GM15510 (cell line): ENCODE data around the gene THNSL1.

Source experiments
- POLR2A ChIP-seq: IDR thresholded peaks from 3 replicates; pipeline ENCODE4 v1.6.1; 2011; ENCODE audit warnings: borderline replicate concordance; ENCODE audit not compliant: insufficient read length; ENCODE audit errors: extremely low read depth

THNSL1 gene

DNA sequence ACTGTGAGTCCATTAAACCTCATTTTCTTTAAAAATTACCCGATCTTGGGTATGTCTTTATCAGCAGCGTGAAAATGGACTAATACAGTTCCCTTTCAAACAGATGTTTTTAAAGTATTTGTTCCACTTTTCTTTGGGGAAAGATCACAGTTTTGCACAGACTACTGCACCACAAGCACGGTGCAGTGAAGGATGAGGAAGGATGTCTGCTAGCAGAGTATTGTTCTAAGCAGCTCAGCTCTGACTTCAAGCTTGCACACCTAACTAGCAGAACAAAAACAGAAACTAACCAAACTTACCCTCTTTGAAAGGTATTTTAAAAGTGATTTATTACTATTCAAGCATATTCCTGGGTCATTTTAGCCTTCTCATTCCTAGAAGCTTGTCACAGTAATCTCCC, 20.0 kb downstream of the THNSL1 start:
- no peak for TF ChIP-seq POLR2A

DNA sequence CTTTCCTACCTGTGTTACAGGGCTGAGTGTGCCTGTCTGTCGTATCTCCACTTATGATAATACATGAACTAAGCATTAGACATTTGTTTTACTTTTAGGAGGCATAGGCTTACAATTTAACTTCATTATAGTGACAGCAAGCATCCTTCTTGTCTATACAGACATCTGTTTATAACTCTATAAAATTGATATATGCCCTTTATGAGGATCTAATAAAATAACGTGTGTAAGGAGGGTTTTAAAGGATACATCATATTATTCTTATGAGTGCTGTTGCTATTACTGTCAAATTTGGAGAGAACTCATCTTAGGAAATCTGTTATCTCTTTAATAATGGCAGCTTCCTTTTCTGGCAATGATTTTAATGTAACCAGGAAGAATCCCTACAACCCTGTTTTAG, 21.9 kb downstream of the THNSL1 start:
- TF ChIP-seq POLR2A: no peak

DNA sequence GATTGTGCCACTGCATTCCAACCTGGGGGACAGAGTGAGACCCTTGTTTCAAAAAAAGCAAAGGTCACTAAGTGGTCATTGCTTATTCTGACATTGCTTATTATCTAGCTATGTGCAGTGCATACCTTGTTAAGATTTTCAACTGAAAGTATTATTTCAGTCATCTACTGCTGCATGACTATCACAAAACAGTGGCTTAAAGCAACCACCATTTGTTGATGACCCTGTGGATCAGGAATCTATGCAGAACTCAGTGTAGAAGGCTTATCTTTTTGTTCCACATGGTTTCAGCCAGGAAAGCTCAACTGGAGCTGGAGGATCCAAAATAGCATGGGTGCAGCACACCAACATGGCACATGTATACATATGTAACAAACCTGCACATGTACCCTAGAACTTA, 23.1 kb downstream of the THNSL1 start:
- no peak for TF ChIP-seq POLR2A

DNA sequence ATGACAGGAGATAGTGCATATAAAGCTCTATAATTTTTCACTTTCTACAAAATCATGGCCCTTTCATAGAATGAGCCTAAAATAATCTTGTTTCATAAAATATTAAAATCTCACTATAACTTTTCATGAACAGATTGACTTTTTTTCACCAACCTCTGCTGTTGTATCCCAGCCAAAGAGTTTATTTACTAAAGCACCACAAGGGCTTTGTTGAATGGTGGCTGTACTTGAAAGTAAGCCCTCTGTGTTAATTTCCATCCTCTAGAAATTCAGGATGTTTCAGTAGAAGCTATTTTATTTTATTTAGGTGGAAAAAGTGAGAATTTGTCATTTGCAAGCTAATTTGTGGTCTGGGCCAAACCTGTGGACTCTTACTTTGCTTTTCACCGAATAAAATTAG, 30.2 kb downstream of the THNSL1 start:
- no peak for TF ChIP-seq POLR2A

DNA sequence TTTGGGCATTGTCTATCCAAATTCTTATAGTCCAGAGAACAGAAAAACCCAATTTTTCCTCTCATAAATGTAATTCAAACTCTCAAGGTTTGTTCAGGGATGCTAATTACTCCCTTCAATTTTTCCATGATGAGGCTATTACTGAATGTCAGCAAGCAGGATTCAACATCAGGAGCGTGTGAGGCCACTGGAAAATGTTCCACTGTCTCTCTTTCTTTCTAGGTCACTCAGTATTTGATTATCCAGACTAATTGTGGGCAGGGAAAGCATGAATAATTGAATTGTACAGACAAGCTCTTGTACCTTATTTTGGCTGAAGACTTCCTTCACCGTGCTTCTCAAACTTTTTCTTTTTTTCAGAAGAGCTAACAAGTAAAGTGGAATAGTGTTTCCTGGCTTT, 30.7 kb downstream of the THNSL1 start:
- no peak for TF ChIP-seq POLR2A

DNA sequence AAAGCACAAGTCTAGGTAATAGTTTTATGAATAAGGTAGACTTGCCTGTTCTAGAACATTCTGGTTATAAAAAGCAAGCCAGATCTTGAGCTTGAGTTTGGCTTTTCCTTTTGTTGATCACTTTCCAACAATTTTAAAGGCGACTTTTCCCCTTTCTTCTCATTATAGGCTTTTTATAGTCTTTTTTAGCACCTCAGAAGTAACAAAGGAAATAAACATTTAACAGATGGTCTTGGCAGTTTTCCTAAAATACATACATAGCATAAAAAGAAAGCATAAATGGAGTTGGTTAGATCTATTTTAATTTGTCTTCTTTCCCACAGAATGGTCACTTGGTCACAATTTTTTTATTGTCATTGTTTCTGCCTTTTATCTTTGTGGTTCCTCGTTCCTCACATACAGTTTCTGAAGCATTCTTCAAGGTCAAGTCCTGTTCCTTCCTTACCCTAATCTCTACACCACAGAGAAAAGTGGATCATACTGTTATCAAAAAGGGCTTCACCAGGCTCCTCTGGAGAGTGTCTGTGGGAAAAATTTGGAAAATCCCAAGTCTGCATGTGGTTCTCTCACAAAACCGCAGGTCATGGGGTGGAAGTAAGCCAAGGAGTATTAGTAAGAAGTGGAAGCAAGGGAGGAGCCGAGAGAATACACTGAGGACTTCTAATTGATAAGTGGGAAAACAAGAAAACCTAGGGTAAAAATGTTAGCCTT, 31.3 kb downstream of the THNSL1 start:
- TF ChIP-seq POLR2A: no peak

DNA sequence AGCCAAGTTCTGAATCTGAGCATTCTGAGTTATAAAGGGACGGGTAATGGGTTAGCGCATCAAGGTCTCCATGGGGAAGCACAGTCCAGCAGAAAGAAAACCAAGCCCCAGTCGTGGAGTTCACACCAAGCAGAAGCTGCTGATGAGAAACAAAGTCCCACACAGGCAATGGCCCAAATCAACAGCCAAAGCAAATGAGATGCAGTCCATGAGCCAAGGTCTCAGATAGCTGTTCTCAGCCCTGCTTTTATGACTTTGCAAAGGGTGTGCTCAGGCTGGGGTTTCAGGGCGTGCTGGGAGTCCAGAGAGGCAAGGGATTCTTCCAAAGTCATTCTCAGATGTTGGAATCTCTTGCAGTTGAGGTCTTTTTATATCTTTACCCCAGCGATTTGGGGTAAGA, 32.0 kb downstream of the THNSL1 start:
- TF ChIP-seq POLR2A: no peak

DNA sequence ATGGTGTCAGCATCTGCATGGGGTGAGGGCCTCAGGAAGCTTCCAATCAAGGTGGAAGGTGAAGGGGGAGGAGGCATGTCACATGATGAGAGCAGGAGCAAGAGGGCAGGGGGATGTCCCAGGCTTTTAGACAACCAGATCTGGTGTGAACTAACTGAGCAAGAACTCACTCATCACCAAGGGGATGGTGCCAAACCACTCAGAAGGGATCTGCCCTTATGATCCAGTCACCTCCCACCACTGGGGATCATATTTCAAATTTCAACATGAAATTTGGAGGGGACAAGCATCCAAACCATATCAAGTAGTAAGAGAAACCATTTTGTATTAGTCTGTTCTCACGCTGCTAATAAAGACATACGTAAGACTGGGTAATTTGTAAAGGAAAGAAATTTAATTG, 33.6 kb downstream of the THNSL1 start:
- TF ChIP-seq POLR2A: no peak

DNA sequence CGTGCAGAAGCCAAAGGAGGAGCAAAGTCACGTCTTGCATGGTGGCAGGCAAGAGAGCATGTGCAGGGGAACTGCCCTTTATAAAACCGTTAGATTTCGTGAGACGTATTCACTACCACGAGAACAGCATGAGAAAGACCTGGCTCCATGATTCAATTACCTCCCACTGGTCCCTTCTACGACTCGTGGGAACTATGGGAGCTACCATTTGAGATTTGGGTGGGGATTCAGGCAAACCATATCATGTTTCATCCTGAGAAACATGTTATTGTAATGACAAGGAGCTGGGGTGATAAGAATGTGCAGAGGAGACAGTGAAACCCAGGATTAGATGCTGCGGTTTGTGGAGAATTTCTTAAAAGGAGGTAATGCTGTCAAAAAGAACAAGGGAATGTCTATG, 34.0 kb downstream of the THNSL1 start:
- no peak for TF ChIP-seq POLR2A

DNA sequence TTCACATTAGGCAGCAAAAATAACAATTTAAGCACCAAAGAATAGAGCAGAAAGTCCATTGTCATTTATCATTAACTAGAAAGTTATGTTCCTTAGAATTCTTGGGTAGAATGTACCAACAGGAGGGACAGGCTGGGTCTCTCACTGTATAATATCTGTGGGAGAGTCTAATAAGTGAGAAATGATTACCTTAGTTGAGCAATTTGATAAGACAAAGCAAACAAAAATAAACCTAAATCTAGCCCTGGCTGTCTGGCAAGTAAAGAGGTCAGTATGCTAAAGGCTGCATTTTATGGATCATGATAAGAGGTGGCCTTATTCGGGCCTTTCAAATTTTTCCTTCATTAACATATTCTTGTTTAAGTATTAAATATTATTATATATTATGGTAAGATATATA, 35.6 kb downstream of the THNSL1 start:
- TF ChIP-seq POLR2A: no peak

DNA sequence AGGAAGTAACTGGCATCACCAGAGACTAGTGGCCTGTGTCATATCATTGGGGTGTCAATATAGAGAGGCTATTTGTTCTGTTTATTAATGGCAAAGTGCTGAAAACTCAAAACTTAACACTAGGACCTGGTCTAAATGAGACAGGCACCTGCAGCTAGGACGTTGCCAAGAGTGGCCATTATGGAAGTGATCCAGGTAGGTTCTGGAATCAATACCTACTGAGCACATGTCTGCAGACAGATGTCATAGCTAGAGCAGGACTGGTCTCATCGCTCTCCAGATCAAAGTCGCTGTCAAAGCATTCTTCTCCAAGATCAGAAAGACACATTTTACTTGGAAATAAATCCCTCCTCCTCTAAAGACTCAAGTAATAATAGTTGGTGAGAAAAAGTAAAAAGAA, 40.3 kb downstream of the THNSL1 start:
- no peak for TF ChIP-seq POLR2A

DNA sequence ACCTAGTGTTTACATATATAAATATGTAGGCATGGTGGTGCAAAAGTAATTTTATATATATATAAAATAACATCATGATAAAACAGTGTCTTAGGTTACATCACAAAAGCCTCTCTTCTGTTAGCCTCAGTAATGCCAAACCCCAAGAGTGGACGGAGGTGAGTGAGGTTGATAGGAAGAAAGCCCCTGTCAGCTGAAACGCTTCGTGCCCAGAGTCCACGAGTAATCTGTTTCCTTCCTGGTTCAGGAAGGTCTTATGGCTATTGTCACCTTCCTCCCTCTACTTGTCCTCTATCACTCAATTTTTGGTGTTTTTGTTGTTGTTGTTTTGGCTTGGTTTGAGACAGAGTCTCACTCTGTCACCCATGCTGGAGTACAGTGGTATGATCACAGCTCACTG, 41.5 kb downstream of the THNSL1 start:
- no peak for TF ChIP-seq POLR2A

DNA sequence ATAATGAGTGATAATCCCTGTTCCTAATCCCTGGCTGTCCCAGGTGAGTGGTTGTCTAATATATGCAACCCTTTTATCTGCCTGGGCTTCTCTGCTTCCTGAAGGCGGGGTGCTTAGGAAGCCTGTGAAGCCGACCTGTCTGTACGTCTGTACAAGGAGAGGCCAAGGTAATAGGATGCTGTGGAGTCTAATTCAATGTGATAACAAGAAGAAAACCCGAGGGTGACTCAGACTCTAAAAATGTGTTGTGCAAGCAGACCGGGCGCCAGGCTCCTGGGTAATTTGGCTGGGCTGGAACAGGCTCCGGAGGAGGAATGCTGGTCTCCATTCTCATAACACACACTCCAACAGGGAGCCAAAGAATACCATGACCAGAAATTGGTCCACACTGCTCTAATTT, 43.6 kb downstream of the THNSL1 start:
- TF ChIP-seq POLR2A: no peak

DNA sequence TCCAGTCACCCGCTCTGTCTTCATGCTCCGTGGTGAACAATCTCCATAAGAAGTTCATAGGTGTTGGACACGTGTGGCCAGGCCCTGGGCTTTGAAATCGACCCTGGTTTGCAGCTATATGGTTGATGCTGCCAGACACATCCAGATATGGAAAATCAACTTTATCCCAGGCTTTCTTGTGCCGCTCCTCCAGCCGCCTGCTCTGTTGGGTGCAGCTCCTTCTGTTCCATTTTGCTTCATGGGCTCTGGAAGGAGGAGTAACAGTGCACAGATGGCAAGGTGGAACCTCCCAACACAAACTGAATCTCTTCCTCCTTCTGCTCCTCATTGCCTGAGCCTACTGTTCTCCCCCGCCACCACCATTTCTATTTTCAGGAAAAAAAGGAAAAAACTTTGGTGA, 44.7 kb downstream of the THNSL1 start:
- TF ChIP-seq POLR2A: no peak

DNA sequence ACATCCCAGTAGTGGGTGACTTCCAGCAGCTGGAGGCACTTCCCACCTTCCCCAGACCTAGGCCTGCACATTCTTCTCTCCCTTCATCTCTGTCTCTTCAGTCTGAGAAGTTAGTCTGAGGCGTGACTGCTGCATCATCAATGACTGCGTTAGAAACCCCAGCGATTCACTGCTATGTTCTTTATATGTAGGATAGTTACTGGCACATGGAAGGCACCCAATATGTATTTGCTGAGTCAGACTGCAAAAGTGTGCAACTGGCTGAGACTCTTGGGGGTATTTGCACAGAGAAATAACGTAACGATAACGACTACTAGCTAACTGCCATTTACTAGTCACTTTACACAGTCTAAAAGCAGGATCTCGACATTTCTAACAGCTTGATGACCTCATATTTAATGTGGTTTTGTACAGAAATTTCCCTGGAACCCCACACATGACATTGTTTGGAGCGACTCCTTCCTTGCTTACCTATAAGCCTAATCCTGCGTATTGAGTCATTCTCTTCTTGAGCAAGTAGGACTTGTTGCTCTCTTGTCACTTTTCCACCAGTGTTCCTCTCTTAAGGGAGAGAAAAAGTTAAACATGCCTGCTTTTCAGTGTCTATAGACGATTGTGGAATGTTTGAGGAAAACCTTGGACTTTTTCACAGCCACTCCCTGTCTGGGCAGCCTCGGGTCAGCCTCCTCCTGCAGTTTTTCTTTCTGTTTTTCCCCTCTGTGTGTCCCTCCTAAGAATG, 45.5 kb downstream of the THNSL1 start:
- TF ChIP-seq POLR2A: no peak

DNA sequence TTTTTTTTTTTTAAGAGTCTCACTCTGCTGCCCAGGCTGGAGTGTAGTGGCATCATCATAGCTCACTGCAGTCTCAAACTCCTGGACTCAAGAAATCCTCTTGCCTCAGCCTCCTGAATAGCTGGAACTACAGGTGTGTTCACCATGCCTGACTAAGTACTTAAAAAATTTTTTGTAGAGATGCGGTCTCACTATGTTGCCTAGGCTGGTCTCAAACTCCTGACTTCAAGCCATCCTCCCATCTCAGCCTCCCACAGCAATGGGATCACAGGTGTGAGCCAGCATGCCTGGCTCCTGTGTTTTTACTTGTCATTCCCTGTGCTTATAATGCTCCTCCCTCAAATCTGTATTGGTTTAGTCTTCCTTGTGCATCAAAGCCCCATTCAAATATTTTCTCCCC, 46.7 kb downstream of the THNSL1 start:
- TF ChIP-seq POLR2A: no peak
